HEK293 (cell line): ENCODE measurements around the gene TNFAIP2.

Source experiments
- CTCF ChIP-seq: fragments of 450-650 bp; formaldehyde crosslinking; IDR thresholded peaks from 2 replicates; pipeline ENCODE4 v1.5.1; 2016; ENCODE audit warnings: missing biosample characterization, missing genetic modification characterization
- KLF1 ChIP-seq: fragments of 450-650 bp; formaldehyde crosslinking; IDR thresholded peaks from 2 replicates; pipeline ENCODE4 v1.5.1; 2016; ENCODE audit warnings: missing biosample characterization, missing genetic modification characterization
- KLF8 ChIP-seq: fragments of 450-650 bp; formaldehyde crosslinking; IDR thresholded peaks from 2 replicates; pipeline ENCODE4 v1.5.1; 2016; ENCODE audit warnings: missing biosample characterization, missing genetic modification characterization
- OSR2 ChIP-seq: fragments of 450-650 bp; formaldehyde crosslinking; IDR thresholded peaks from 2 replicates; pipeline ENCODE4 v1.5.1; 2016; ENCODE audit warnings: missing biosample characterization, missing genetic modification characterization
- PRDM4 ChIP-seq: fragments of 450-650 bp; formaldehyde crosslinking; IDR thresholded peaks from 2 replicates; pipeline ENCODE4 v1.5.1; 2017; ENCODE audit warnings: missing biosample characterization, missing genetic modification characterization
- SCRT1 ChIP-seq: fragments of 450-650 bp; formaldehyde crosslinking; IDR thresholded peaks from 2 replicates; pipeline ENCODE4 v1.5.1; 2016; ENCODE audit warnings: missing biosample characterization, missing genetic modification characterization, borderline replicate concordance
- SCRT2 ChIP-seq: fragments of 450-650 bp; formaldehyde crosslinking; IDR thresholded peaks from 2 replicates; pipeline ENCODE4 v1.5.1; 2016; ENCODE audit warnings: missing biosample characterization, missing genetic modification characterization
- SETDB1 ChIP-seq: IDR thresholded peaks from one replicate; pipeline ENCODE4 v1.6.1; 2017; ENCODE audit warnings: mild to moderate bottlenecking, low read length, moderate library complexity, mixed read lengths; ENCODE audit not compliant: insufficient read length
- SP2 ChIP-seq: fragments of 450-650 bp; formaldehyde crosslinking; IDR thresholded peaks from 2 replicates; pipeline ENCODE4 v1.5.1; 2016; ENCODE audit warnings: missing biosample characterization, missing genetic modification characterization
- SP7 ChIP-seq: fragments of 450-650 bp; formaldehyde crosslinking; IDR thresholded peaks from 2 replicates; pipeline ENCODE4 v1.5.1; 2016; ENCODE audit warnings: missing biosample characterization, missing genetic modification characterization
- WT1 ChIP-seq: fragments of 450-650 bp; formaldehyde crosslinking; IDR thresholded peaks from 2 replicates; pipeline ENCODE4 v1.5.1; 2016; ENCODE audit warnings: missing biosample characterization, missing genetic modification characterization
- ZBTB21 ChIP-seq: fragments of 450-650 bp; formaldehyde crosslinking; IDR thresholded peaks from 2 replicates; pipeline ENCODE4 v1.5.1; 2017; ENCODE audit warnings: missing biosample characterization, missing genetic modification characterization
- ZFHX2 ChIP-seq: fragments of 450-650 bp; formaldehyde crosslinking; conservative IDR thresholded peaks from 2 replicates; pipeline ENCODE4 v1.5.1; 2016; ENCODE audit warnings: missing biosample characterization, missing genetic modification characterization
- ZNF114 ChIP-seq: fragments of 450-650 bp; formaldehyde crosslinking; IDR thresholded peaks from 2 replicates; pipeline ENCODE4 v1.5.0; 2017; ENCODE audit warnings: missing biosample characterization, missing genetic modification characterization
- ZNF146 ChIP-seq: fragments of 450-650 bp; formaldehyde crosslinking; IDR thresholded peaks from 2 replicates; pipeline ENCODE4 v1.5.1; 2016; ENCODE audit warnings: missing biosample characterization, missing genetic modification characterization
- ZNF169 ChIP-seq: fragments of 450-650 bp; formaldehyde crosslinking; IDR thresholded peaks from 2 replicates; pipeline ENCODE4 v1.5.1; 2016; ENCODE audit warnings: missing biosample characterization, missing genetic modification characterization
- ZNF354C ChIP-seq: fragments of 450-650 bp; formaldehyde crosslinking; IDR thresholded peaks from 2 replicates; pipeline ENCODE4 v1.5.1; 2016; ENCODE audit warnings: missing biosample characterization, missing genetic modification characterization, low read depth, borderline replicate concordance
- ZNF366 ChIP-seq: fragments of 450-650 bp; formaldehyde crosslinking; conservative IDR thresholded peaks from 2 replicates; pipeline ENCODE4 v1.5.1; 2016; ENCODE audit warnings: missing biosample characterization, missing genetic modification characterization
- ZNF423 ChIP-seq: fragments of 450-650 bp; formaldehyde crosslinking; IDR thresholded peaks from 2 replicates; pipeline ENCODE4 v1.5.1; 2016; ENCODE audit warnings: missing biosample characterization, missing genetic modification characterization
- ZNF433 ChIP-seq: fragments of 450-650 bp; formaldehyde crosslinking; IDR thresholded peaks from 2 replicates; pipeline ENCODE4 v1.5.1; 2016; ENCODE audit warnings: missing biosample characterization, missing genetic modification characterization, low read depth
- ZNF544 ChIP-seq: fragments of 450-650 bp; formaldehyde crosslinking; IDR thresholded peaks from 2 replicates; pipeline ENCODE4 v1.5.0; 2017; ENCODE audit warnings: missing biosample characterization, missing genetic modification characterization
- ZNF548 ChIP-seq: fragments of 450-650 bp; formaldehyde crosslinking; IDR thresholded peaks from 2 replicates; pipeline ENCODE4 v1.5.1; 2016; ENCODE audit warnings: missing biosample characterization, missing genetic modification characterization
- ZNF561 ChIP-seq: fragments of 450-650 bp; IDR thresholded peaks from 2 replicates; pipeline ENCODE4 v1.5.1; 2018; ENCODE audit warnings: missing biosample characterization, missing genetic modification characterization, borderline replicate concordance
- ZNF654 ChIP-seq: fragments of 450-650 bp; formaldehyde crosslinking; IDR thresholded peaks from 2 replicates; pipeline ENCODE4 v1.5.1; 2016; ENCODE audit warnings: low read depth, missing biosample characterization, missing genetic modification characterization
- ZNF701 ChIP-seq: fragments of 450-650 bp; formaldehyde crosslinking; IDR thresholded peaks from 2 replicates; pipeline ENCODE4 v1.5.1; 2016; ENCODE audit warnings: missing biosample characterization, missing genetic modification characterization
- ZNF843 ChIP-seq: fragments of 450-650 bp; formaldehyde crosslinking; IDR thresholded peaks from 2 replicates; pipeline ENCODE4 v1.5.1; 2016; ENCODE audit warnings: missing biosample characterization, missing genetic modification characterization
- ZSCAN4 ChIP-seq: fragments of 450-650 bp; formaldehyde crosslinking; IDR thresholded peaks from 2 replicates; pipeline ENCODE4 v1.5.1; 2017; ENCODE audit warnings: missing biosample characterization, missing genetic modification characterization
- TF ChIP-seq, protein P1 (sequence below): fragments of 450-650 bp; formaldehyde crosslinking; IDR thresholded peaks from 2 replicates; pipeline ENCODE4 v1.5.1; 2016; ENCODE audit warnings: missing biosample characterization, missing genetic modification characterization
- TF ChIP-seq, protein P2 (sequence below): fragments of 450-650 bp; formaldehyde crosslinking; IDR thresholded peaks from 2 replicates; pipeline ENCODE4 v1.5.1; 2016; ENCODE audit warnings: missing biosample characterization, missing genetic modification characterization
- TF ChIP-seq, protein P3 (sequence below): fragments of 450-650 bp; formaldehyde crosslinking; IDR thresholded peaks from 2 replicates; pipeline ENCODE4 v1.5.1; 2017; ENCODE audit warnings: missing biosample characterization, missing genetic modification characterization

Gene TNFAIP2

GRCh38 chr14:103130965-103131364 is 7.7 kb downstream of the TNFAIP2 start (continued):
- TF ChIP-seq, protein P1, sequence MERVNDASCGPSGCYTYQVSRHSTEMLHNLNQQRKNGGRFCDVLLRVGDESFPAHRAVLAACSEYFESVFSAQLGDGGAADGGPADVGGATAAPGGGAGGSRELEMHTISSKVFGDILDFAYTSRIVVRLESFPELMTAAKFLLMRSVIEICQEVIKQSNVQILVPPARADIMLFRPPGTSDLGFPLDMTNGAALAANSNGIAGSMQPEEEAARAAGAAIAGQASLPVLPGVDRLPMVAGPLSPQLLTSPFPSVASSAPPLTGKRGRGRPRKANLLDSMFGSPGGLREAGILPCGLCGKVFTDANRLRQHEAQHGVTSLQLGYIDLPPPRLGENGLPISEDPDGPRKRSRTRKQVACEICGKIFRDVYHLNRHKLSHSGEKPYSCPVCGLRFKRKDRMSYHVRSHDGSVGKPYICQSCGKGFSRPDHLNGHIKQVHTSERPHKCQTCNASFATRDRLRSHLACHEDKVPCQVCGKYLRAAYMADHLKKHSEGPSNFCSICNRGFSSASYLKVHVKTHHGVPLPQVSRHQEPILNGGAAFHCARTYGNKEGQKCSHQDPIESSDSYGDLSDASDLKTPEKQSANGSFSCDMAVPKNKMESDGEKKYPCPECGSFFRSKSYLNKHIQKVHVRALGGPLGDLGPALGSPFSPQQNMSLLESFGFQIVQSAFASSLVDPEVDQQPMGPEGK (tag by site-specific recombination) = peak; percentile 80
- TF ChIP-seq ZNF654 (tag by site-specific recombination) = no peak
- TF ChIP-seq SP7 (tag by site-specific recombination) = 0 out of 2 replicates have a peak, but pooled peaks have one; percentile 21
- TF ChIP-seq SCRT1 = peak; percentile 60; the same call in 1 of the 2 replicates
- no peak for TF ChIP-seq ZNF548 (tag by site-specific recombination)
- no peak for TF ChIP-seq PRDM4 (tag by site-specific recombination)
- no peak for TF ChIP-seq ZNF114
- no peak for TF ChIP-seq CTCF (tag by site-specific recombination)
- TF ChIP-seq, protein P2, sequence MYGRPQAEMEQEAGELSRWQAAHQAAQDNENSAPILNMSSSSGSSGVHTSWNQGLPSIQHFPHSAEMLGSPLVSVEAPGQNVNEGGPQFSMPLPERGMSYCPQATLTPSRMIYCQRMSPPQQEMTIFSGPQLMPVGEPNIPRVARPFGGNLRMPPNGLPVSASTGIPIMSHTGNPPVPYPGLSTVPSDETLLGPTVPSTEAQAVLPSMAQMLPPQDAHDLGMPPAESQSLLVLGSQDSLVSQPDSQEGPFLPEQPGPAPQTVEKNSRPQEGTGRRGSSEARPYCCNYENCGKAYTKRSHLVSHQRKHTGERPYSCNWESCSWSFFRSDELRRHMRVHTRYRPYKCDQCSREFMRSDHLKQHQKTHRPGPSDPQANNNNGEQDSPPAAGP (tag by site-specific recombination) = peak; percentile 54; the same call in 1 of the 2 replicates
- peak; percentile 67 for TF ChIP-seq OSR2 (tag by site-specific recombination)
- peak; percentile 72 for TF ChIP-seq ZFHX2 (tag by site-specific recombination)
- no peak for TF ChIP-seq ZNF433 (tag by site-specific recombination)
- peak; percentile 80 for TF ChIP-seq WT1
- TF ChIP-seq ZSCAN4 (tag by site-specific recombination) = no peak
- TF ChIP-seq SP2 = peak; percentile 66
- TF ChIP-seq ZNF843 = no peak
- no peak for TF ChIP-seq ZNF354C (tag by site-specific recombination)
- peak; percentile 97 for TF ChIP-seq SCRT2 (tag by site-specific recombination)
- no peak for TF ChIP-seq ZBTB21 (tag by site-specific recombination)
- no peak for TF ChIP-seq ZNF701 (tag by site-specific recombination)
- no peak for TF ChIP-seq ZNF544 (tag by site-specific recombination)
- no peak for TF ChIP-seq ZNF146 (tag by site-specific recombination)
- no peak for TF ChIP-seq KLF8 (tag by site-specific recombination)
- TF ChIP-seq ZNF169 (tag by site-specific recombination) = no peak
- TF ChIP-seq ZNF366 (tag by site-specific recombination) = no peak
- no peak for TF ChIP-seq SETDB1
- TF ChIP-seq KLF1 (tag by site-specific recombination) = peak; percentile 39; the same call in 1 of the 2 replicates
- TF ChIP-seq, protein P3, sequence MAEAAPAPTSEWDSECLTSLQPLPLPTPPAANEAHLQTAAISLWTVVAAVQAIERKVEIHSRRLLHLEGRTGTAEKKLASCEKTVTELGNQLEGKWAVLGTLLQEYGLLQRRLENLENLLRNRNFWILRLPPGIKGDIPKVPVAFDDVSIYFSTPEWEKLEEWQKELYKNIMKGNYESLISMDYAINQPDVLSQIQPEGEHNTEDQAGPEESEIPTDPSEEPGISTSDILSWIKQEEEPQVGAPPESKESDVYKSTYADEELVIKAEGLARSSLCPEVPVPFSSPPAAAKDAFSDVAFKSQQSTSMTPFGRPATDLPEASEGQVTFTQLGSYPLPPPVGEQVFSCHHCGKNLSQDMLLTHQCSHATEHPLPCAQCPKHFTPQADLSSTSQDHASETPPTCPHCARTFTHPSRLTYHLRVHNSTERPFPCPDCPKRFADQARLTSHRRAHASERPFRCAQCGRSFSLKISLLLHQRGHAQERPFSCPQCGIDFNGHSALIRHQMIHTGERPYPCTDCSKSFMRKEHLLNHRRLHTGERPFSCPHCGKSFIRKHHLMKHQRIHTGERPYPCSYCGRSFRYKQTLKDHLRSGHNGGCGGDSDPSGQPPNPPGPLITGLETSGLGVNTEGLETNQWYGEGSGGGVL (tag by site-specific recombination) = peak; percentile 97
- peak; percentile 84; the same call in 1 of the 2 replicates for TF ChIP-seq ZNF561 (tag by site-specific recombination)
- TF ChIP-seq ZNF423 (tag by site-specific recombination) = no peak
